HG03196 (cell line): ENCODE measurements around the gene ANXA6.
"Not testable (repeated sequence)": the region's sequence is repeated elsewhere in the genome, so short reads cannot be mapped to it uniquely, and the experiment has no call there.

Experiments
- ATAC-seq: cut with Tn5 transposase; IDR thresholded peaks from one replicate; pipeline ENCODE4 v1.9.1; 2021; ENCODE audit not compliant: unreplicated experiment

ANXA6 gene

DNA sequence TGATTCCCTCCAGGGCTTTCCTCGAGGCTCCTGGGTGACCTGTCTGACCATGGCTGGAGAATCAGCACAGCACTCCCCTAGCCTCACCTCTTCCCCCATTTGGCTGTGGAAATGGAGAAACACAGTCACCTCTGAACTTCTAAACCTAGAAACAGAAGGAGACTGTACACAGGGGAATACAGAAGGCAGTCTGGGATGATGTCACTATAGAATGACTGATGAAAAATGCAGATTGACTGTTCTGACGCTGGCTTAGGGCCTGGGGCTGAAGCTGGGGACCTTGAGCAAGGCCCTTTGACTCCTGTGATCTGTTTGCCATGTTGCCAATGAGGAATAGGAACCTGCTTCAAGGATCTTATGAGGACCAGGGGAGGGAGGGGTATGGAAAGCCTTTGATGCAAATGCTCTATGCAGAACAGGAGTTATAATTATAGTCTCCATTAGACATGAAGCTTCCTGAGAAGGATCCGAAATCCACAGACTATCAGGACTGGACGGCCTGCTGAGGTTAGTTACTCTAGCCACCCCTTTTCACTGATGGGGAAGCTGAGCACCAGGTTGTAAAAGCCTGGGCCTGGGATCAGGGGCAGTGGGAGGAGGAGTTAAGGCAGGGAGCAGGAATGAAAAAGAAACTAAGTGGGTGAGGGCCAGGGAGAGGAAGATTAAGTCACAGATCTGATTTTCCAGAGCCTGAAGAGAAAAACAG is 24.4 kb upstream of the ANXA6 start:
- ATAC-seq = no peak

DNA sequence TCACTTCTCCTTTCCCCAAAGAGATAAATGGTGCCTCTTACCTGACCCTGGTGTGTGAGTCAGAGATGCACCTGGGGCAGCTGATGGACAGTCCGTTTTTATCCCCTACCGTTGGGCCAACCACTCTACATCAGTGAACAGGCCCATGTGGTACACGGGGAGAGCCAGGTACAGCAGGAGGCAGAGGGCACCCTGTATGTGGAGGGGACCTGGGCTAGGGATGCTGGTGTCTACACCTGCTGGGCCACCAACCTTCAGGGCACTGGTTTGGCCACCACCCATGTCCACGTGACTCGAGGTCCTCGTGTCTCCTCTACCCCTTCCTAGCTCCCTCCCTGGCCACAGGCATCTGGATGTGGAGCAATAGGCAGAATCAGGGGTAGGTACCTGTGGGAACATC is 22.7 kb upstream of the ANXA6 start:
- no peak for ATAC-seq

- no peak for ATAC-seq
Measured at GRCh38 chr5:151179489-151179840, 21.9 kb upstream of the ANXA6 start.

DNA sequence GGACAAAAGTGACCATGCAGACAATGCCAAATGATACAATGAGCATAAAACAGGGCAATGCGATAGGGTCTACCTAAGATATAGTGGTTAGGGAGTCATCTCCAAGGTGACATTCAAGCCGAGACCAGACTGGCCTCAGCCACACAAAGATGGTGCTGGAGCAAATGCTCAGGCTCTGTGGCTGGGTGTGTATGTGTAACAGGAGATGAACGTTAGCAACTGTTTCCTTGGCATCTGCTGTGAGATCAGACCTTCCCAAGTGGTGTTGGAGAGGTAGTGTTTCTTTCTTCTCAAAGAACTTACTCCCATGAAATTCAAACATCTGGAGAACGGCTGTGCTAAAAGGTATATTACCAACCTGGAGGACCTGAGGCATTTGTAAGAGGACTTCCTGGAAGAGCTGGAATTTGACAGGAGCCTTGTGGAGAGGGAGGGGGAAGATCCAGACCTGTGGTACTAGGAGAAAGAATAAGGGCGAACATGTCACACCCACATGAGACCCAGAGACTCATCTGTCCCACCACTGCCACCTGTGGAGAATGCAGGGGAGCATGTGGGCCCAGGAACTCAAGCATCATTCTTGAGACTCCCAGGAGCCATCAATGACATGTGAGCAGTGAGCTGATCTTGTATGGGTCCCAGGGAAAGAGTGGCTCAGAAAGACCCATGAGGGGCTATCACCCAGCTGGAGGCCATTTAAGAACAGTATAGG is 21.4 kb upstream of the ANXA6 start:
- no peak for ATAC-seq

DNA sequence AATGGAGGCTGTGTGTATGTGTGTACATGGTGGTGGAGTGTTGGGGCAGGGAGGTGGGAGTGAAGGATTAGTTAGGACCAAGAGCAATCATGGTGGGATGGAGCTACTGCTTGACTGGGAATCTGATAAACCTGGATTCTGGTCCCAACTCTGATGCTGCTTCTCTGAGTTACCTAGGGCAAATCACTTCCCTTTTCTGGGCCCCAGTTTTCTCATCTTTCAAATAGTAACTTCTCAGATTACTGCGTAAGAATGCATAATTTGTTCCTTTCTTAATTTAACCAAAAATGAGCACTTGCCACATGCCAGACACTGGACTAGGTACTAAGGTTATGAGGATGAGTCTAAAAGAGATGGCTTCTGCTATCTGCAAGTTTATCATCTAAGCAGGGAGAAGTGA is 20.8 kb upstream of the ANXA6 start:
- ATAC-seq = no peak

DNA sequence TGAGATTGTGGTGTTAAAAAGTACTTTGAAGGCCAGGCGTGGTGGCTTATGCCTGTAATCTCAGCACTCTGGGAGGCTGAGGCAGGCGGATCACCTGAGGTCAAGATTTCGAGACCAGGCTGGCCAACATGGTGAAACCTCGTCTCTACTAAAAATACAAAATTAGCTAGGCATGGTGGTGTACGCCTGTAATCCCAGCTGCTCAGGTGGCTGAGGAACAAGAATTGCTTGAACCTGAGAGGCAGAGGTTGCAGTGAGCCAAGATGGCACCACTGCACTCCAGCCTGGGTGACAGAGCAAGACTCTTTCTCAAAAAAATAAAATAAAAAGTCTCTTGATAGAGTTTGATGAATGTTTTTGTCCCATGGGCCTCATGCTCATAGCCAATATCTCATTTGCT is 18.7 kb upstream of the ANXA6 start:
- ATAC-seq = not testable (repeated sequence)

GRCh38 chr5:151174612-151175101 is 17.1 kb upstream of the ANXA6 start:
- no peak for ATAC-seq

GRCh38 chr5:151173711-151174611 is 16.4 kb upstream of the ANXA6 start:
- ATAC-seq = no peak

- no peak for ATAC-seq
Measured at GRCh38 chr5:151171529-151171928, 13.9 kb upstream of the ANXA6 start.

- no peak for ATAC-seq
Measured at GRCh38 chr5:151168602-151169344, 11.2 kb upstream of the ANXA6 start.

- ATAC-seq = no peak
Measured at GRCh38 chr5:151167022-151167421, 9.4 kb upstream of the ANXA6 start.

GRCh38 chr5:151164687-151165392 is 7.3 kb upstream of the ANXA6 start:
- no peak for ATAC-seq

GRCh38 chr5:151162776-151163175 is 5.2 kb upstream of the ANXA6 start:
- no peak for ATAC-seq

- ATAC-seq = no peak
Measured at GRCh38 chr5:151159649-151160373, 2.2 kb upstream of the ANXA6 start.

- no peak for ATAC-seq
Measured at GRCh38 chr5:151158287-151158661, 695 bp upstream of the ANXA6 start.

DNA sequence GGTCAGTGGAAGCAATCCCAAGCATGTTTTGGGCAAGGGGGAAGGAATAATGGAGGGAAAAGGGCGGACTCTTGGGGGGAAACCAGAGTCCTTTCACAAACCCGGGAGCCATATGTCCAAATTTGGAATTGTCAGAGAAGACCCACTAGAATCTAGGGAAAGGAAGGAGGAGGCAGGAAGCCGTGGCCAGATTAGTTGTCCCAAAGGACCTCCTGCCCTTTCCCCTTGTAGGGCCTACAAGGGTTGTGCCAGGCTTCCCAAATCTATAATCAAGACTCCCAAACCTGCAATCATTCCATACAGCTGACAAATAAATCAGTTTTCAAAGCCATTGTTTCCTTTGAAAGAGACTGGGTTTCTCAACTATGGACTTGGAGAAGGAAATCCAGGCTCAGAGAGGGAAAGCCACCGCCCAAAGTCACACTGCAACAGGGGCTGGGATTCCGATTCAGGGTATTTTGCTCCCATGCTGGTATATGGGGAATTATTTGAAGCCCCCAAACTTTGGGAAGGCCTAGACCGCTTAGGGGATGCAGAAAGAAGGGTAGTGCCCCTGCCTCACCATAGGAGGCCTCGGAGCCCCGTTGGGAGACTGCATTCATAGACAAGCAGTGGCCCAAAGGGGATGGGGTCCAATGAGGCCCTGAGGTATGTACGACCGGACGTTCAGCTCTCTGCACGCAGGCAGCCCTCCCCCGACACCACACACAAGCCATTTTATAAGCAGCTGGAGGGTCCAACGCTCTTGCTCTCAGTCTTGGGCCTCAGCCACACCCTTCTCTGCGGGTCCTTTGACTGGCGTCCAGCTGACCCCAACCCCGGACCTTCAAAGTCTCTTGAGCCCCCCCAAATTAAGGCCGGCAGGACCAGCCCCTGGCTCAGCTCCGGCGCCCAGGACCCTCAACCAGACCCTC is 815 bp downstream of the ANXA6 start:
- ATAC-seq = no peak

DNA sequence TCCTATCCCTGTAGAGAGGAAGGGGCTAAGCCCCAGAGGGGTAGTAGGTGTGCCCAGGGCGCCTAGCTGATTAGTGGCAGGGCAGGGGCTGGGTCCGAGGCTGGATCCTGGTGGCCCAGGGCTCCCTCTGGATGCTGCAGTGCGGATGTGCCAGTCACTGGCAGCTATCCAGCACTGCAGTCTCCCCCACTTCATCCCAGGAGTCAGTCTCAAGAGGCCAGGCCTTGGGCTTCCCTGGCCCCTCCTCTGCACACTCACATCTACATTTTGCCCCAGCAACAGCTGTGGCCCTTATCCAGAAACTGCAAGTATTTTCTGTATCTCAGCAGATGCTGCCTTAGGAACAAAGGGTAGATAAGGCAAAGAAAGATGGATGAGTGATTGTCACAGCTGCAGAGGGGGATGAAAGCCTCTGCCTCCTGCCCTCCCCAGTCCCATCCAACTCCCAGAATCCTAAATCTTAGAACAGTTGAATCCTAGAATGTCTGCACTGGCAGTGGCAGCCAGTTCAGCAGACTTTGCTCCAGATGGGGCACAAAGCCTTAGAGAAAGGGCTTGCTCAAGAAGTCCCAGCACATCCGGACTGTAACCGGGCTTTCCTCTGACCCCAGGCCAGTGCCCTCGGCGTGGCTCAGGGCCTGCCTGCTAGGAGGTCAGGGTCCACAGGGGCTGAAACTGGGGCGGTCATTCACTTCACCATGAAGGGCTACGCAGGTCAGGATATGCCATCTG is 1.6 kb downstream of the ANXA6 start:
- ATAC-seq = peak; percentile 7
